A673 (cell line): ENCODE measurements around the gene BACH1.

Source experiments
- EZH2 ChIP-seq: fragments of 200-600 bp; sonication (generic); IDR thresholded peaks from 2 replicates; pipeline ENCODE4 v1.6.1; 2017; ENCODE audit warnings: borderline replicate concordance, low read depth, mild to moderate bottlenecking, mixed read lengths, antibody characterized with exemption, low read length; ENCODE audit not compliant: poor library complexity, severe bottlenecking
- TF ChIP-seq, protein P1 (sequence below): fragments of 300-800, 200-600 bp; sonication (generic); conservative IDR thresholded peaks from 2 replicates; pipeline ENCODE4 v1.5.1; 2017; ENCODE audit warnings: low read depth, mild to moderate bottlenecking, antibody characterized with exemption, low read length, moderate library complexity, mixed read lengths

DNA sequence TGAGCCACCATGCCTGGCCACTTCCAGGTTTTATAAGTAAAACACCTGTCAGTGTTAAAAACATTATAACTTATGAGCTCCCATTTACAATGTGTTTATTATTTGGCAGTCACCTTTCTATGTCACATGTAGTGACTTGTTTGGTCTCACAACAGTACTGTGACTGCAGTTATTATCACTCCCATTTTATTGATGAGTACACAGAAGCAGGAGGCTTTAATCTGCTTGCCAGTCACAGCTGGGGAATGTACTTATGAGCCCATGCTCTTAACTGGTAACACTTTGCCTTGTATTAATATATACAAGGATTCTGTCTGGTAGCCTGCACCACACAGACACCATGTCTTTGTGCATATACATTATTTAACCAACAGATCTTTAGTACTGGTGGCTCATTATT lies 31.1 kb upstream of the BACH1 start:
- TF ChIP-seq, protein P1, sequence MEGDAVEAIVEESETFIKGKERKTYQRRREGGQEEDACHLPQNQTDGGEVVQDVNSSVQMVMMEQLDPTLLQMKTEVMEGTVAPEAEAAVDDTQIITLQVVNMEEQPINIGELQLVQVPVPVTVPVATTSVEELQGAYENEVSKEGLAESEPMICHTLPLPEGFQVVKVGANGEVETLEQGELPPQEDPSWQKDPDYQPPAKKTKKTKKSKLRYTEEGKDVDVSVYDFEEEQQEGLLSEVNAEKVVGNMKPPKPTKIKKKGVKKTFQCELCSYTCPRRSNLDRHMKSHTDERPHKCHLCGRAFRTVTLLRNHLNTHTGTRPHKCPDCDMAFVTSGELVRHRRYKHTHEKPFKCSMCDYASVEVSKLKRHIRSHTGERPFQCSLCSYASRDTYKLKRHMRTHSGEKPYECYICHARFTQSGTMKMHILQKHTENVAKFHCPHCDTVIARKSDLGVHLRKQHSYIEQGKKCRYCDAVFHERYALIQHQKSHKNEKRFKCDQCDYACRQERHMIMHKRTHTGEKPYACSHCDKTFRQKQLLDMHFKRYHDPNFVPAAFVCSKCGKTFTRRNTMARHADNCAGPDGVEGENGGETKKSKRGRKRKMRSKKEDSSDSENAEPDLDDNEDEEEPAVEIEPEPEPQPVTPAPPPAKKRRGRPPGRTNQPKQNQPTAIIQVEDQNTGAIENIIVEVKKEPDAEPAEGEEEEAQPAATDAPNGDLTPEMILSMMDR, result no peak
- TF ChIP-seq EZH2, result no peak
